Measurements from ENCODE around the gene DLG5.

DLG5 gene

DNA sequence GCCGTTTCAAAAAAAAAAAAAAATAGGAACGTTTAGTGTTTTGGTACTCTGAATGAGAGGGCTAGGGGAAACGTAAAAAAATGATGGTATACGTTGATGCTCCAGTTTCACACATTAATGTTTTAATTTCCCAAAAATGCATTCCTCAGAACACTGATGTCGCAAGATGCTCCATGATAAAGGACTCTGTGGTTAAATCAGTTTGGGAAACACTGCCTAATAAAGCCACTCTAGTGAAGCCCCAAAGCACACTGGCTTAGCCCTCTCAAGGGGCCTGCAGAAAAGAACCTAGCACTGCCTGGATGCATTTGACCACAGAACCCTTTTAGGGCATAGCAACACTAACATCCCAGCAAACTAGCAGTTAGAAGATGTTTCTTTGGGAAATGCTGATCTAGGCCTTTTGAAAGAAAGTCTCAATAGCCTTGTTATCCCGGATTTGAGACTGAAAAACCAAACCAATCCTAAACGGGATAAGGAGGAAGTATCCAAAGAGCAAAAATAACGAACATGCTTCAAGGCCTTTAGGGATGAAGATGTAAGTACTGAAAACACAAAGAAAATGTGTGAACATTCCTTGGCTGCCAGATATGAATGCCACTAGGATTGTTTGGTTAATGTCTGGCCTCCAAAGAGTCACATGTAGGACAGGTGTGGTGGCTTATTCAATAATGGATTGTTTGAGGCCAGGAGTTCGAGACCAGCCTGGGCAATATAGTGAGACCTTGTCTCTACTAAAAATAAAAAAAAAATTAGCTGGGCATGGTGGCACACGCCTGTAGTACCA is 11.0 kb downstream of the DLG5 start:
- in situ Hi-C loops (cut with MboI; ENCODE audit: low sequenced_read_pairs), result no loop called here

DNA sequence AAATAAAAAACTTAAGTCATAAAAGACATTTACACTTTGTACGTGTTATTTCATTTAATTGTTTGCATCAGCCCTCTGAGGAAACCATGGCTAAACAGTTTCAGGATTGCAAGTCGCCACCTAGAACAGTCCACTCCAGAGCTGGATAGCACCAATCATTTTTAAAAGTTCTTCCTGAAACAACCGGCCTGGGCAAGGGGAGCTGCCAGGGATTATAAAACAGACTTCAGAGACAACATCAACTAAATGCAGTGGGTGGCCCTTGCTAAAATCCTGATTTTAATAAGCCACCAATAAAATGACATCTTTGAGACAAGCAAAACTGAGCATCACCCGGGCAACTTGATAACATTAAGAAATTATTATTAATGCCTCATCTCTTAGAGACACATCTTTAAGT is 13.5 kb downstream of the DLG5 start:
- in situ Hi-C loops (cut with MboI; ENCODE audit: low sequenced_read_pairs), result no loop called here

DNA sequence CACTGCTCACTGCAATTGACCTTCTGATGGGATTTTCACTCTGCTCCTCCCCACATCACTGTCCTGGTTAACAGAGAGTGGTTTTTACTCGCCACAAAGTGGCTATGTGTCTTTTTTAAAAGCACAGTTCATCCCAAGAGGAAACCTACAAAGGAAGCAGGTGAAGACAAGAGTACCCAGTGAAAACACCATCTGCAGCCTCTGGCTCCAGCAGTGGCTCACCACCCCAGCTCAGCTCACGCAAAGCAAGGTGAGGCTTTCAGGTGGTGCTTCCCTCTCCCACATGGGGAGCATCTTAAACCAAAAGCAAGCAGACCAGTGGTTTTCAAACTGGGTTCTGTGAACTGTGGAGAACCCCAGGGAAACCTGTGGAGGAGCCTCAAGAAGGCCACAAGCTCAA is 14.0 kb downstream of the DLG5 start:
- in situ Hi-C loops (cut with MboI; ENCODE audit: low sequenced_read_pairs), result no loop called here

GRCh38 chr10:77911535-77912123 is 14.9 kb downstream of the DLG5 start:
- in situ Hi-C loops (cut with MboI; ENCODE audit: low sequenced_read_pairs), result no loop called here

- in situ Hi-C loops (cut with MboI; ENCODE audit: low sequenced_read_pairs), result no loop called here
Measured at GRCh38 chr10:77910524-77911145, 15.9 kb downstream of the DLG5 start.

DNA sequence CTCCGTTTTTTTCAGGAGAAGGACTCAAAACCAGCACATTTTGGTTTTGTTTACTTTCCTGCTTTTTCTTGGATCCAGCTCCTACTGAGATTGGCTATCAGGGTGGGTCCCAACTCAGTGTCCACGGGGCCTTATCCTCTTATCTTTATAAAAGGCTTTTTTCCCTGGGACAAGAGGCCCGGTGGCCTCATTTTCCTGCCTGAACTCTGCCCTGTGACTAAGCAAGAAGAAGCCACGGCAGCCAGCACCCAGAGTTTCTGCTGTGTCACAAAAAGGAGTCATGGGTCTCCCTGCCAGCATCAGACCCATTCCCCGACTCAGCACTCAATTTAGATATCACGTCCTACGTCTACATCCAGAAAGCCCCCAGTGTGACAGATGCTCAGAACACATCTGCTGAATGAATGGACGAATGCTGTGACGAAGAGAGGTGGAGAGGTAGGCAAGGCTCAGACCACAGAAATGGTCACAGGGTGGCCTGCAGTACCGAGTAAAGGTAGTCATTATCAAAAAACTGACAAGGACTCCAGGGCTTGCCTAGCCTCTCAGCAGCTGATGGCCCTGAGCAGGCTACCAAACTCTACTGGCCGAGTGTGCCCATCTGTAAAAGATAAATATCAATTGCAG is 16.7 kb downstream of the DLG5 start:
- in situ Hi-C loops (cut with MboI; ENCODE audit: low sequenced_read_pairs), result no loop called here

DNA sequence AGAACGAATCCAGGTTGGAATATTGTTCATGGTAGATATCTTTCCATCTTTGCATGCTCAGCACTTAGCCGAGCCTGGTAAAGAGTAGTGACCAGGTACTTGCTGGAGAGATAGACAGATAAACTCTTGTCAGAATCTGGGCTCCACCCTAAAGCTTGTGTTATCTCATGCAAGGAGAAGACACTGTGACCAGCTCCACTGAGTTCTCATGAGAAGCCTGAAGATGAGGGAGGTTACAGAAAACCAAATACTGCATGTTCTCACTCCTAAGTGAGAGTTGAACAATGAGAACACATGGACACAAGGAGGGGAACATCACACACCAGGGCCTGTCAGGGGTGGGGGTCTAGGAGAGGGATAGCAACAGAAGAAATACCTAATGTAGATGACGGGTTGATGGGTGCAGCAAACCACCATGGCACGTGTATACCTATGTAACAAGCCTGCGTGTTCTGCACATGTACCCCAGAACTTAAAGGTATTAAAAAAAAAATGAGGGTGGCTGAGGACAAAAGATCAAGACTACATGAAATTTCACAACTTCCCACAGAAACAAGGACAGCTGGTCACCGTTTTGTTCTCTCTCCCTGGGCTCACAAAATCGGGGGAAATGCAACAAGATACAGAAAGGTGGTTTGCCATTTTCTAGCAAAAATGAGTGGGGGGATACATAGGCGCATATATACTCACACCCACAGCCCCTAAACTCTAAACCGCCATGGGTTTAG is 17.4 kb downstream of the DLG5 start:
- in situ Hi-C loops (cut with MboI; ENCODE audit: low sequenced_read_pairs), result no loop called here

GRCh38 chr10:77907900-77908717 is 18.4 kb downstream of the DLG5 start:
- in situ Hi-C loops (cut with MboI; ENCODE audit: low sequenced_read_pairs), result no loop called here

- in situ Hi-C loops (cut with MboI; ENCODE audit: low sequenced_read_pairs), result no loop called here
Measured at GRCh38 chr10:77907462-77907861, 19.1 kb downstream of the DLG5 start.

GRCh38 chr10:77906951-77907421 is 19.6 kb downstream of the DLG5 start:
- in situ Hi-C loops (cut with MboI; ENCODE audit: low sequenced_read_pairs), result no loop called here

GRCh38 chr10:77905781-77906180 is 20.8 kb downstream of the DLG5 start:
- in situ Hi-C loops (cut with MboI; ENCODE audit: low sequenced_read_pairs), result no loop called here

DNA sequence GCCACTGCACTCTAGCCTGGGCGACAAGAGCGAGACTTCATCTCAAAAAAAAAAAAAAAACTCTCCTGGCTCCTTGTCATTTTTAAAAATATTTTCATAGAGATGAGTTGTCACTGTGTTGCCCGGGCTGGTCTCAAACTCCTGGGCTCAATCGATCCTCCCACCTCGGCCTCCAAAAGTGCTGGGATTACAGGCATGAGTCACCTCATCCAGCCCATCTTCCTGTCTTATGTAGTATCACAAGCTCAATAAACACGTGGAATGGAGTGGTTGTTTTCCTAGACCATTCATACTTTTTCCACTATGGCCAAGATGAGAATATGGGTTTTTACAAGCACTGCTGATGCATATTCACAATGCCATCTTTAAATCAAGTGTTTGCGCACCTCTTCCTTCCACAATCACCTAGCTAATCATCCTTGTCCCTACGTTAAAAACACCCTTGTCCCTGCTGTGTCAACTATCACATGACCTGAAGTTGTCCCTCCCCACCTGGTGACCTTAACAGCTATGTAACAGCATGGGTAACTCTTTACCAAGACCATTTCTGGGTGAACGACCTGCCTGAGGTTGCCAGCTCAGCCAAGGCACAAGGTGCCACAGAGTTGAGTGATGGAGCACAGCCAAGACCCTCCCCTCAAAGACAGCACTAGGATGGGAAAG is 21.3 kb downstream of the DLG5 start:
- in situ Hi-C loops (cut with MboI; ENCODE audit: low sequenced_read_pairs), result no loop called here

DNA sequence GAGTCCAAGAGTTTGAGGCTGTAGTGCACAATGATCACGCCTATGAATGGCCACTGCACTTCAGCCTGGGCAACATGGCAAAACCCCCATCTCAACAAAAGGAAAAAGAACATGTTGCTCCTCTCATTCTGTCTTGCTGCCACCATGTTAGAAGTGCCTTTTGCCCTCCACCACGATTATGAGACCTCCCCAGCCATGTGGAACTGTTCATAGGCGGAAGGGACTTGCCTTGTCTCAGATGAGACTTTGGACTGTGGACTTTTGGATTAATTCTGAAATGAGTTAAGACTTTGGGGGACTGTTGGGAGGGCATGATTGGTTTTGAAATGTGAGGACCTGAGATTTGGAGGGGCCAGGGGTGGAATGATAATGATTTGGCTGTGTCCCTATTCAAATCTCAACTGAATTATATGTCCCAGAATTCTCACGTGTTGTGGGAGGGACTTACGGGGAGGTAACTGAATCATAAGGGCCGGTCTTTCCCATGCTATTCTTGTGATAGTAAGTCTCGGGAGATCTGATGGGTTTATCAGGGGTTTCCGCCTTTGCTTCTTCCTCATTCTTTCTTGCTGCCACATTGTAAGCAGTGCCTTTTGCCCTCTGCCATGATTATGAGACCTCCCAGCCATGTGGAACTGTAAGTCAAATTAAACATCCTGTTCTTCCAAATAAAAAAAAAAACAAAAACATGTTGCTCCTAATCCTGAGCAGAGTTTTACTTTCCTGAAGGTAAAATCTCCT is 22.3 kb downstream of the DLG5 start:
- in situ Hi-C loops (cut with MboI; ENCODE audit: low sequenced_read_pairs), result no loop called here

GRCh38 chr10:77902159-77902558 is 24.4 kb downstream of the DLG5 start:
- in situ Hi-C loops (cut with MboI; ENCODE audit: low sequenced_read_pairs), result no loop called here

DNA sequence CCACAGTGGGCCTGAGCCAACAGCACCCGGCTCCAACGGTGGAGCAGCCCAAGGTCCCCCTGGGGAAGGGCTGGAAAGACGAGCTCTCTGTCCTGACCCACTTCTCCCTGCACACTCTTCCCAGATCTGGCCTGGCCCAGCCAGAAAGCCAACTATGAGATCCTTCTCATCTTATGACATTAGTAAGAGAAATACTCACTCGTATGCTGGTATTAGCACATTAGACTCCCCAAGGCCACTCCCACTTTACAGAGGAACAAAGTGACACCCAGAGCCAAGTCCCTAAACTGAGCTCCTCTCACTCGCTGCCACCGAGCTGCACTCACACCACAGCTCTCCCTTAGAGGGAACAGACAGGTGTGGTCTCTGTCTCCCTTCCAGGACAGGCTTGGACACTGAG is 24.8 kb downstream of the DLG5 start:
- in situ Hi-C loops (cut with MboI; ENCODE audit: low sequenced_read_pairs), result no loop called here

DNA sequence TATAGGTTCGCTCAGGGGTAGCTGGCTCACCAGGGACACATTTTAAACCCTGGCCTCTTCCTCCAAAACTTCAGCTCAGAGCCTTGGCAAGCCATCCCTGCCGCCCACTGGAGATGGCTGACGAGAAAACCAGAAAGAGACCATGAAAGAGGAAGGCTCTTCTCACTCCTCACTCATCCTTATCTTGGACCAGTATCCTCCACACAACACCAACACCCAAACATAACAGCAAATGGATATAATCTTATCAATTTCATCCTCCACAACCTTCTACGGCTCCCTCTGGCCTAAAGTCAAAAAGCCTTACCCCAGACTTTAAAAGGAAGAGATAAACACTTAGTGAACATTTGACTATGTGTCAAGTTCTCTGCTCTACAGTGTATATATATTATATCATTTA is 26.9 kb downstream of the DLG5 start:
- in situ Hi-C loops (cut with MboI; ENCODE audit: low sequenced_read_pairs), result no loop called here

GRCh38 chr10:77899080-77899477 is 27.5 kb downstream of the DLG5 start:
- in situ Hi-C loops (cut with MboI; ENCODE audit: low sequenced_read_pairs), result no loop called here

DNA sequence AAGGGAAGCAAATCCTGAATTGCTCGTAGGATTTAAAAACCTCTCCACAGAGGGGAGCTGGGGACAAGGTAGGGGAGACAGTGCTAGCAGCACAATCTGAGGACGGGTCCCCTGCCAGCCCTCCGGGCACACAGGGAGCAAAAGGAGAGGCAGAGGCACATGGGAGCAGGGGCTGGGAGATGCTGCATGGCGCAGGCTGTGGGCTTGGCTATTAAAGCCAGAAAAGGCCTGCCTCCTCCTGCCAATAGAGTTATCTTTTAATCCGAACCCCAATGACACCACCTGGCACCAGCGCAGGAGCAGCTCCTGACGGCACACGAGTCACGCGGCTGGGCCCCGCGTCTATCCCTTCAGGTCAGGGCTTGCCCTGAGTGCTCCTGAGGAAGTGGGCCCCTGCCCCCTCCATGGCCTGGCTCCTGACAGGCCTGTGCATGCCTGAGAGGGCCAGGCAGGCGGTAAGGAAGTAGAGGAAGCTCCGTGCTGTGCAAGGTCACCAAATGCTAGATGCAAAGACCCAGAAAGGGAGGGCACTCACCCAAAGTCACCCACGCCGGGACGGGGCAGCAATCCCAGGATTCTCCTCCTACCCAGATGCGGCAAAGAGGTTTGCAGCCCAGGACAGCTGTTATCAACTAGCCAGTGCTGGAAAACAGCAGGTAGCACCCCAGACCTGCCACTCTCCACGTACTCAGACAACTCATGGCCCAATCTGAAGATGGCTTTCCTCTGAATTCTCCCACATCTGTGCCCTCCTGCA is 28.1 kb downstream of the DLG5 start:
- in situ Hi-C loops (cut with MboI; ENCODE audit: low sequenced_read_pairs), result no loop called here
